OCI-LY1 (cell line): Measurements from ENCODE around the gene SLC26A9.

Source experiments
- H2AFZ ChIP-seq: fragments of 200-600 bp; sonication (generic), shearing (Covaris generic); 2 replicates; pipeline ENCODE4 v1.6.0; 2014; ENCODE audit warnings: antibody characterized with exemption, mild to moderate bottlenecking, low read length
- H3F3A ChIP-seq: fragments of 200-600 bp; sonication (generic), shearing (Covaris generic); 2 replicates; pipeline ENCODE4 v1.6.0; 2014; ENCODE audit warnings: mild to moderate bottlenecking, antibody characterized with exemption, low read length, moderate library complexity; ENCODE audit not compliant: insufficient read depth
- H3K27ac ChIP-seq: fragments of 200-600 bp; sonication (generic); 2 replicates; pipeline ENCODE4 v1.5.1; 2014; ENCODE audit warnings: low read length, mixed run types, mild to moderate bottlenecking, low read depth; ENCODE audit not compliant: poor library complexity, severe bottlenecking
- H3K27me3 ChIP-seq: fragments of 200-600 bp; sonication (generic); 2 replicates; pipeline ENCODE4 v1.6.0; 2014; ENCODE audit warnings: antibody characterized with exemption, mild to moderate bottlenecking, low read length, moderate library complexity; ENCODE audit not compliant: insufficient read depth
- H3K36me3 ChIP-seq: fragments of 200-600 bp; sonication (generic); 2 replicates; pipeline ENCODE4 v1.6.1; 2014; ENCODE audit warnings: mild to moderate bottlenecking, antibody characterized with exemption, low read length, moderate library complexity, mixed read lengths; ENCODE audit not compliant: insufficient read depth
- H3K4me1 ChIP-seq: fragments of 200-600 bp; sonication (generic); 2 replicates; pipeline ENCODE4 v1.5.1; 2014; ENCODE audit warnings: mild to moderate bottlenecking, low read length, moderate library complexity; ENCODE audit not compliant: insufficient read depth, severe bottlenecking
- H3K4me2 ChIP-seq: fragments of 200-600 bp; sonication (generic), shearing (Covaris generic); 2 replicates; pipeline ENCODE4 v1.6.1; 2014; ENCODE audit warnings: low read length
- H3K4me3 ChIP-seq: fragments of 200-600 bp; sonication (generic); 2 replicates; pipeline ENCODE4 v1.5.1; 2014; ENCODE audit warnings: low read length, low read depth, mild to moderate bottlenecking, mixed read lengths; ENCODE audit not compliant: poor library complexity, severe bottlenecking
- H3K79me2 ChIP-seq: fragments of 200-600 bp; shearing (Covaris generic); 2 replicates; pipeline ENCODE4 v1.6.1; 2016; ENCODE audit warnings: mixed run types, low read length, mixed read lengths; ENCODE audit not compliant: insufficient read depth
- H3K9ac ChIP-seq: fragments of 200-600 bp; sonication (generic), shearing (Covaris generic); 2 replicates; pipeline ENCODE4 v1.6.1; 2014; ENCODE audit warnings: mild to moderate bottlenecking, low read length, mixed read lengths
- H3K9me2 ChIP-seq: fragments of 200-600 bp; sonication (generic), shearing (Covaris generic); 2 replicates; pipeline ENCODE4 v1.6.1; 2014; ENCODE audit warnings: low read depth, mild to moderate bottlenecking, low read length, mixed read lengths
- H3K9me3 ChIP-seq: fragments of 200-600 bp; shearing (Covaris generic); 2 replicates; pipeline ENCODE4 v1.6.1; 2014; ENCODE audit warnings: low read length, mixed read lengths
- H4K20me1 ChIP-seq: fragments of 200-600 bp; sonication (generic), shearing (Covaris generic); 2 replicates; pipeline ENCODE4 v1.6.0; 2016; ENCODE audit warnings: mild to moderate bottlenecking, low read length; ENCODE audit not compliant: insufficient read depth
- EZH2 ChIP-seq: fragments of 200-600 bp; sonication (generic), shearing (Covaris generic); IDR thresholded peaks from 2 replicates; pipeline ENCODE4 v1.8.0; 2017; ENCODE audit warnings: borderline replicate concordance, mixed run types, mild to moderate bottlenecking, antibody characterized with exemption, low read length, moderate library complexity, mixed read lengths
- TF ChIP-seq, protein P1 (sequence below): fragments of 200-600 bp; sonication (generic), shearing (Covaris generic); IDR thresholded peaks from 2 replicates; pipeline ENCODE4 v1.5.1; 2017; ENCODE audit warnings: mild to moderate bottlenecking, antibody characterized with exemption, low read length, moderate library complexity, mixed read lengths

Gene SLC26A9

GRCh38 chr1:205932776-205933175 lies 10.5 kb downstream of the SLC26A9 start:
- H3K4me3 ChIP-seq: no peak overlapping the region
- H3K27me3 ChIP-seq: peaks cover 11% of the 10 kb centered on the region
- no peak overlapping the region for H3K9ac ChIP-seq
- H3K36me3 ChIP-seq: no peaks in the 10 kb centered on the region
- TF ChIP-seq, protein P1, sequence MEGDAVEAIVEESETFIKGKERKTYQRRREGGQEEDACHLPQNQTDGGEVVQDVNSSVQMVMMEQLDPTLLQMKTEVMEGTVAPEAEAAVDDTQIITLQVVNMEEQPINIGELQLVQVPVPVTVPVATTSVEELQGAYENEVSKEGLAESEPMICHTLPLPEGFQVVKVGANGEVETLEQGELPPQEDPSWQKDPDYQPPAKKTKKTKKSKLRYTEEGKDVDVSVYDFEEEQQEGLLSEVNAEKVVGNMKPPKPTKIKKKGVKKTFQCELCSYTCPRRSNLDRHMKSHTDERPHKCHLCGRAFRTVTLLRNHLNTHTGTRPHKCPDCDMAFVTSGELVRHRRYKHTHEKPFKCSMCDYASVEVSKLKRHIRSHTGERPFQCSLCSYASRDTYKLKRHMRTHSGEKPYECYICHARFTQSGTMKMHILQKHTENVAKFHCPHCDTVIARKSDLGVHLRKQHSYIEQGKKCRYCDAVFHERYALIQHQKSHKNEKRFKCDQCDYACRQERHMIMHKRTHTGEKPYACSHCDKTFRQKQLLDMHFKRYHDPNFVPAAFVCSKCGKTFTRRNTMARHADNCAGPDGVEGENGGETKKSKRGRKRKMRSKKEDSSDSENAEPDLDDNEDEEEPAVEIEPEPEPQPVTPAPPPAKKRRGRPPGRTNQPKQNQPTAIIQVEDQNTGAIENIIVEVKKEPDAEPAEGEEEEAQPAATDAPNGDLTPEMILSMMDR: no peak
- no peak for TF ChIP-seq EZH2
- H3K27ac ChIP-seq: no peak overlapping the region
- H3K9me2 ChIP-seq: no peaks in the 10 kb centered on the region
- H3K4me1 ChIP-seq: no peaks in the 10 kb centered on the region
- H2AFZ ChIP-seq: no peak overlapping the region
- no peaks in the 10 kb centered on the region for H3K79me2 ChIP-seq
- no peaks in the 10 kb centered on the region for H4K20me1 ChIP-seq
- H3K4me2 ChIP-seq: no peak overlapping the region
- H3F3A ChIP-seq: no peaks in the 10 kb centered on the region
- no peaks in the 10 kb centered on the region for H3K9me3 ChIP-seq

DNA sequence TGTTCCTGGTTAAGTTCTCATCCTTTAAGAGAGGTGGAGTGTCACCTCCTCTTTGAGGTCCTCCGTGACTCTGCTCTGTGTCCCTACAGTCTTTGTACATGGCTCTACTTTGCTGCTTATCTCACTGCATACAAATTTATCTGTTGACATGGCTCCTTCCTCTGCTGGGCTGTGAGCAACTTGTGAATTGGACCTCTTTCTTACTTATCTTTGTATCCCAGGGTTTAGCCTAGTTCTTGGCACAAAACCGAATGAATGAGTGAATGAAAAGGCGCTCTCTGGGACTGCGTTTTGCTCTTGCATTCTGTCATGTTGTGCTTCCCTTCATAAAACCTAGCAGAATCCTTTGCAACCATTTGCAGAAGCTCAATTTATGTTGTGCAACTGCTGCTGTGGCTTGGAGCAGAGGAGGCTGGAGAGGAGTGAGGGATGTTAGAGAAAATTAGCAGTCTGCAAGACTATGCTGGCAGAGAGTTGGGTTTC lies 12.4 kb downstream of the SLC26A9 start:
- no peak overlapping the region for H3K4me3 ChIP-seq
- no peaks in the 10 kb centered on the region for H3F3A ChIP-seq
- H3K27ac ChIP-seq: no peak overlapping the region
- H3K4me1 ChIP-seq: no peaks in the 10 kb centered on the region
- no peak overlapping the region for H2AFZ ChIP-seq
- H3K79me2 ChIP-seq: no peaks in the 10 kb centered on the region
- H4K20me1 ChIP-seq: no peaks in the 10 kb centered on the region
- no peak overlapping the region for H3K9ac ChIP-seq
- H3K9me3 ChIP-seq: no peaks in the 10 kb centered on the region
- H3K36me3 ChIP-seq: no peaks in the 10 kb centered on the region
- H3K4me2 ChIP-seq: no peak overlapping the region
- TF ChIP-seq EZH2: no peak
- no peaks in the 10 kb centered on the region for H3K9me2 ChIP-seq
- H3K27me3 ChIP-seq: peaks cover 13% of the 10 kb centered on the region

DNA sequence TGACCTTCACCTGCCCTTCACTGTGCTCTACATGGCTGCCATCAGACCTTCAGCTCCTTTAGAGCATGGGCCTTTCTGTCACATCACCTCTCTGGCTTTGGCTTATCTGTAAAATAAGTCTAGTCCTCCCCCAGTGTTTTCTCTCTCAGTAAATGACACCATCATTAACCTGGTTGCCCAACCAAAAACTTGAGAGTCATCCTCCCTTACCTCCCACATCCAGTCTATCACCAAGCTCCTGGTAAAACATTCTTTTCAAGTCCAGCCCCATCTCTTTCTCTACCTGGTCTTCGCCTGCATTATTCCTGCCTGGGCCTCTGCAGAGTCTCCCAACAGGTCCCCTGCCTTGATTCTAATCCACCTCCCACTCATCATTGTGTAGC lies 13.1 kb downstream of the SLC26A9 start:
- H3K4me2 ChIP-seq: no peak overlapping the region
- no peaks in the 10 kb centered on the region for H3K79me2 ChIP-seq
- no peaks in the 10 kb centered on the region for H3F3A ChIP-seq
- peaks cover 13% of the 10 kb centered on the region for H3K27me3 ChIP-seq
- no peak overlapping the region for H3K4me3 ChIP-seq
- H4K20me1 ChIP-seq: no peaks in the 10 kb centered on the region
- H3K4me1 ChIP-seq: no peaks in the 10 kb centered on the region
- H3K9ac ChIP-seq: no peak overlapping the region
- H3K27ac ChIP-seq: no peak overlapping the region
- no peak for TF ChIP-seq EZH2
- TF ChIP-seq, protein P1: no peak
- no peaks in the 10 kb centered on the region for H3K9me3 ChIP-seq
- no peaks in the 10 kb centered on the region for H3K9me2 ChIP-seq
- H2AFZ ChIP-seq: no peak overlapping the region
- no peaks in the 10 kb centered on the region for H3K36me3 ChIP-seq

DNA sequence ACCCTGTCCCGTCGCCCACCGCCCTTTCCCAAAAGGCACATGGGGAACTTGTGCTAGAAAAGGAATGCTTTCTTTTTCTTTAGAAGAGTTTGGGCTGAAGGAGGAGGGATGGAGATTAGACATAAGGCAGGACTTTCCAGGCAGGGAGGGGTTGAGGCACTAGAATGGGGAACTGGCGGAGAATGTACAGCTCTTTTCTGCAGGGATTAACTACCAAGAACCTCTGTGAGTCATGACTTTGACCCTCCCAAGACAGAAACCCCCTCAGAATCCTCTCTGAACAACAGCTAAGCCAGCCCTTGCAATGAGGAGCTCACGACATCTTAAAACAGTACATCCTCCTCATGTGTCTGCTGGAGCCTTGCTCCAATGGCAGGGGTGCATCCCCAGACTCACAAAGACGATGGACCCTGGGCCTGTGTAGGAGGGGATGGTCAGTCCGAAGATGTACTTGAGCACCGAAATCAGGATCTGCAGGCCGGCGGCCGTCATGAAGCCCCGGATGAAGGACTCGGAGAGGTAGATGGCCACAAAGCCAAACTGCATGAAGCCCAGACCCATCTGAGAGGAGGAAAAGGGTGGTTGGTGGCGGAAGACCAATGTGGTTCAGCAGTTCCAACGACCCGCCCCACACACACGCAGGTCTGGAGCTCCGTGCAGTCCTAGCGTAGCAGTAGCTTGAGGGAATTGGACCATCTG lies 13.6 kb downstream of the SLC26A9 start:
- Histone ChIP-seq H3K27ac (no peak overlapping the region), H3K4me3 (no peak overlapping the region), H3K27me3 (peaks cover 13% of the 10 kb centered on the region), H2AFZ (no peak overlapping the region), H3K9ac (no peak overlapping the region), H3K9me3 (no peaks in the 10 kb centered on the region), H3K4me1 (no peaks in the 10 kb centered on the region), H3K9me2 (no peaks in the 10 kb centered on the region), H3K4me2 (no peak overlapping the region), H3F3A (no peaks in the 10 kb centered on the region), H4K20me1 (no peaks in the 10 kb centered on the region), H3K79me2 (no peaks in the 10 kb centered on the region), H3K36me3 (no peaks in the 10 kb centered on the region)
- TF ChIP-seq, protein P1: no peak
- no peak for TF ChIP-seq EZH2
